HG02610 (cell line): ENCODE measurements around the gene OGFOD1.
A peak's percentile ranks its signal among the peaks of the same experiment; 100 is the strongest.
"Not testable (repeated sequence)": the region's sequence is repeated elsewhere in the genome, so short reads cannot be mapped to it uniquely, and the experiment has no call there.

Experiments
- ATAC-seq: cut with Tn5 transposase; IDR thresholded peaks from one replicate; pipeline ENCODE4 v1.9.1; 2021; ENCODE audit warnings: mild to moderate bottlenecking, moderate library complexity; ENCODE audit not compliant: unreplicated experiment

OGFOD1 gene

DNA sequence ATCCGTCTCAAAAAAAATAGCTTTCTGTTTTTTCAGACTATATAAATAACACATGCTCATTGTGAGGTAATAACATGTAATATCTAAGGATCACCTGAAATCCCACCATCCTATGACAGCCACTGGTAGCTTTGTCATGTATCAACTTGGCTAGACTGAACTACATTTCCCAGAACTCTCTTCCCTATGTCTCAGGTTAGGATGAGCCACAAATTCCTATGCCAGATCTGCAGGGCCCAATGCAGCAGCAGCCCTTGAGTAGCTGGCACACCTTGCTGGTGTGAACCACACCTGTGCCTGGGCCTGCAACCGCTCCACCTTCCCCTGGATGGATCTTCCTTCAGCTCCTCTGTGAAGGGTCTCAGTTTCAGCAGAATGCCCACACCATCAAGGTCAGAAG, 28.1 kb downstream of the OGFOD1 start:
- ATAC-seq, result no peak

DNA sequence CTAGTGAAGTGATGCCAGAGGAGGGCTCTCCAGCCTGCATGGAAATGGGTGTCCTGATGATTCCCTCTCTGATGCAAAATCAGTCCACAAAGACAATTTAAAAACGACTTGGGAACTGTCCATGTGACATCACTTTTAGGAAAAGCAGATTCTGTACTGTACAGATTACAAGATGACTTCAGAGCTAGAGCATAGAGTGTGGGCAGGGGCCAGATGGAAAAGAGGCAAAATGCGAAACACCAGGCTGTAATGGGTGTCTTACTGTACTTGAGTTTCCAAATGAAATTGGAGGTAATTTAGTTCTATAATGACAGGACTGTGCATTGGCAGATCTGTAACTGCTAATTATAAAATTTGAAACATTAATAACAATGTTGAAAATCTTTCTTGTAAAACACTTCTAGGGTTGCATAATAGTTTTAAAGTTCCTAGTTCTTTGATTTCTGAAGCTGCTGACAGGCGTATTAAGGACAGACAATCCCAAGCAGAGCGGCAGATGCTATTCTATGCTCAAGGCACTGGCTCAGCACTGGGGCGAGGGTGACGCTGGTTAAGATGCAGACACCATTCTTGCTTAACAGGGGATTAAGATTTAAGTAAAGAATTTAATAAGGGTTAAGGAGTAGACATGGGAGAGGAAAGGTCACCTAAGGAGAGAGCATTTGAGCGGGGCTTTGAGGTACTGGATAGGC, 29.6 kb downstream of the OGFOD1 start:
- ATAC-seq, result no peak

DNA sequence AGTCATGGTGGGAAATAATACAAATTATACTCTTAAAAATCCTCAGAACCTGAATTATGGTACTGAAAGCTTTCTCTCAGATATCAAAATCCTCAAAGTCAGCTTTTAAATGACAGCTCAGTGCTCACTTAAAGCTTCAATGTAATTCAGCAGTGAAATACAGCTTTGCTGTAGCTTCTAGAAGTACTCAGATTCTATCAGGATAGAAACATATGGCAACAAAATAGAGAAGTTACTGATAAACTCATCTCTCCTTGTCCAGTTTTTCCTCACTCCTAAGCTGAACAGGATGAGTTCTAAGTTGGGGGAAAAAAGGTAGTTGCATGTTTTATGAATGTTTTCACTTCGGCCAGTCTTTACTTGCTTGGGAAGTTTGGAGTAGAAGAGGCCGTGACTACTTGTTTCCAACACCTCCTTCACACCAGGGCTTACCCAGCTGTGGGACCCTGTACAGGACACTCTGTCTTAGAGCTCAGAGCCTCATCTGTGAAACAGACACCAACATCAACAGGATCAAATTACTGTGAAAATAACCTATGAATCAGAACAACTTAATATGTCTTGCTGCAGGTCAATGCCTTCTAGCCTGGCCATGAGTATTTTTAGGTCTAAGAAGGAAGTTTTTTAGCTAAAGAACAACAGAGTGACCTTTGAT, 30.2 kb downstream of the OGFOD1 start:
- ATAC-seq, result no peak

DNA sequence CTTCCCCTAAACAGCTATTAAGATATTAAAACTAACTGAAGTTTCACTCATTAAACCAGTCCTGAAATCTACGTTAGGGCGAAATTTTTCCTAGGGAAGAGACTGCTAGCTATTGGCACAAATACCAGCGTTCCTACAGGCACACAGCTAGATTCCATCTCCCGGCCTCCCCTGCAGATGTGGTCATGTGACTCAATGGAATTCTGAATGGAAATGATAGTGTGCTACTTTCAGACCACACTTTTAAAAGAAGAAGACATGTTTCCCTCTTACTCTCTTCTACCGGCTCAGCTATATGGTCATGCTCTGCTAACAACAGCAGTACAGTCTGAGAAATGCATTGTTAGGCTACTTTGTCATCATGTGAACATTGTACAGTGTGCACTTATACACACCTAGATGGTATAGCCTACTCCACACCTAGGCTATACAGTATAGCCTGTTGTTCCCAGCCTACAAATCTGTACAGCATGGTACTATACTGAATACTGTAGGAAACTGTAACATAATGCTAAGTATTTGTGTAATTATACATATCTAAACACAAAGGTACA, 31.4 kb downstream of the OGFOD1 start:
- no peak for ATAC-seq

DNA sequence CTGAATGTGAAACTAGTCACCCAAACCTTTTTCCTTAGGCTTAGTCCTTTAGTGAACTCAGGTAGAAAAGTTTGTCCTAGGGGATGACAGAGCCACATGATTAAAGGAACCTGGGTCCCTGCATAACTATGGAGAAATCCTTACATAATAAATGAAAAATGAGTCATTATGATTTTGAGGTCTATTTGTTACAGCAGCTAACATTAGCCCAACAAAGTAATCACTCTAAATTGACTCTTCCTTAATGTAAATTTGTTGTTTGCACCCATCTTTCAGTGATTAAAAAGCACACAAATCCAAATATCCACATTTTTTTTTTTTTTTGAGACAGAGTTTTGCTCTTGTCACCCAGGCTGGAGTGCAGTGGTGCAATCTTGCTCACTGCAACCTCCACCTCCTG, 32.0 kb downstream of the OGFOD1 start:
- no peak for ATAC-seq

DNA sequence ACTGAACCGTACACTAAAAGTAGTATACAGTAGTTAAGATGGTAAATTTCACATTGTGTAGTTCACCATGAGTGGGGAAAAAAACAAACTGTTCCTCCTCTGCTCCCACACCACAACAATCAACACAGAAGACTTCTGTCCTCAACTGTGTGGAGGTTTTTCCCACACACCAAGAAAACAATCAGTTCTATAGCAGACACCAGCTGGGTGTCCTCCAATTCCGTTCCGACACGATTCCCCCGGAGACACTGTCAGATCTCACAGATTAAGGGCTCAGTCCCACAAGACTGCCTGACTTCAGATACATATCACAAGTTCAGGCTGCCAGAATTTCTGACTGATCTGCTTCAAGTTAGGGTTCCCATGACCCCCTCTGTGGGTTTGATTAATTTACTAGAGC, 36.7 kb downstream of the OGFOD1 start:
- ATAC-seq, result no peak

DNA sequence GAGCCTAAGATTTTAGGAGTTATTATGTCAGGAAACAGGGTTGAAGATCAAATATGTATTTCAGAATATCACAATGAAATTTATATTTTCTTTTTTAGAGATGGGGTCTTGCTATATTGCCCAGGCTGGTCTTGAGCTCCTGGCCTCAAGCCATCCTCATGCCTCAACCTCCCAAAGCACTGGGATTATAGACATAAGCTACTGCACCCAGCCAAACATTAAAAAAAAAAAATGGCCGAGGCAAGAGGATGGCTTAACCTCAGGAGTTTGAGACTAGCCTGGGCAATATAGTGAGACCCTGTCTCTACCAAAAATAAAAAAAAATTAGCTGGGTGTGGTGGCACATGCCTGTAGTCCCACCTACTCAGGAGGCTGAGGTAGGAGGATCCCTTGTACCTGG, 37.5 kb downstream of the OGFOD1 start:
- ATAC-seq, result not testable (repeated sequence)

DNA sequence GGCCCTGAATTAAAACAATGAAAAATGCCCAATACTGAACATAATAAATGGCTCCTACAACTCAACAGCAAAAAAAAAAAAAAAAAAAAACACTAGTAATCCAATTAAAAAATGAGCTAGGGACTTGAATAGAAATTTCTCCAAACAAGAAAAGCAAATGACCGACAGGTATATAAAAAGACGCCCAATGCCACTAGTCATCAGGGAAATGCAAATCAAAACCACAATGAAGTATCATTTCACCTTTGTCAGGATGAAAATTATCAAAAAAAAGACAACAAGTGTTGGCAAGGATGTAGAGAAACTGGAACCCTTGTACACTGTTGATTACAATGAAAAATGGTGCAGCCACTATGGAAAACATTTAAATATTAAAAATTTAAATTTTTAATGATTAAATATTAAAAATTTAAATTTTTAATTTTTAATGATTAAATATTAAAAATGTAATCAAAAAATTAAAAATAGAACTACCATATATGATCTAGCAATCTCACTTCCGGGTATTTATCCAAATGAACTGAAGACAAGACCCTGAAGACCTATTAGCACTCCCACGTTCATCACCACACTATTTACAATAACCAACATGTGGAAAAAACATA, 40.4 kb downstream of the OGFOD1 start:
- ATAC-seq, result no peak

DNA sequence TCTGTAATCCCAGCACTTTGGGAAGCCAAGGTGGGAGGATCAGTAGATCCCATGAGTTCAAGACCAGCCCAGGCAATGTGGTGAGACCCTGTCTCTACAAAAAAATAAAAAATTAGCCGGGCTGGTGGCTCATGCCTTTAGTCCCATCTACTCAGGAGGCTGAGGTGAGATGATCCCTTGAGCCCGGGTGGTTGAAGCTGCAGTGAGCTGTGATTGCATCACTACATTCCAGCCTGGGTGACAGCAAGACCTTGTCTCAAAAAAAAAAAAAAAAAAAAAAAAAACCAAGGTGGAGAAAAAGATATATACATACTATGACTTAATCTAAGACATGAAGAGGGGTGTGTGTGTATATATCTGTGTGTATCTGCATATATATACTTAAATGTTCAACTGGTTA, 41.8 kb downstream of the OGFOD1 start:
- ATAC-seq, result no peak

DNA sequence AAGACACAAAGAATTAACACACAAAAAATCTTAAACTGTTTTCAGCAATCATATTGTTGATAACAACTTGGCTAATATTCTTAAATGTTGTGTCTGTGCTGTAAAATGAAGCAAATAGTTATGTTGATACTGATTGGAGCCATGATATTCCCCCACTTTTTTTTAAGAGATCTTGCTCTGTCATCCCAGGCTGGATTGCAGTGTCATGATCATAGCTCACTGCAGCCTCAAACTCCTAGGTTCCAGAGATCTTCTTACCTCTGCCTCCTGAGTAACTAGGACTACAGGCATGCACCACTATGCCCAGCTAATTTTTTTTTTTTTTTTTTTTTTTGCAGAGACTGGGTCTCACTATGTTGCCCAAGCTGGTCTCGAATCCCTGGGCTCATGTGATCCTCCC, 42.5 kb downstream of the OGFOD1 start:
- ATAC-seq, result no peak

DNA sequence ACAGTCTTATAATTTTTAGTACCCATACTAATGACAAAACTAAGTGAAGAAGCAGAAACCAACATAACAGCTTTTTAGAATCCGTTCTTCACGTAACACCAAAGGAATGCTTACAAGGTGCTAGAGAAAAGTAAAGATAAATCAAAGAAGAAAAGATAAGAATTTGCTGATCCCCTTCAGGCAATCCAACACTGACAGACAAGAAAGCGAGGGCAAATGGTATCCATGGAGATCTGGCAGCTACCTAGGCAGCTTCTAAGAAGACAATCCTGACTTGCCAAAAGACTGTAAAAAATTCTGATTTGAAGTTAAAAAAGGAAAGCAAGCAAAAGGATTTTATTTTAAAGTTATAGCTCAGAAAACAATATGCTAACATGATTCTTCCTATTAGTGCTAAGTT, 53.8 kb downstream of the OGFOD1 start:
- ATAC-seq, result no peak

DNA sequence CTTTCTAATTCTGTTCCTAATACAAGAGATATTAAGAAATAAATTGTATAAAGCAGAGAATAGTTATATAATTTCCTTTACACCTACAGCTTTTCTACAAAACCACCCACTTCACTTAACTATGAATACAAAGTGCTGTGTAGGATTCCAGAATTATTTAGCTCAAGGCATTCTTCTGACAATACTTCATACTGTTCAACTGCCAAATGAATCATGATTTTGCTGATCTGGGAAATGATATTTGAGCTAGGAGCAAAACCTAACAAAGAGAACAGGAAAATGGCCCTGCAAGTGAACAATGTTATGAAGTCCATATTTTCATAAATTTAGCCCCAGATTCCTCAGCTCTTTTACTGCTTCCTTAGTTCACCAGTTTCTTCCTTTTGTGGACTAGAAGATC, 55.6 kb downstream of the OGFOD1 start:
- ATAC-seq, result no peak

DNA sequence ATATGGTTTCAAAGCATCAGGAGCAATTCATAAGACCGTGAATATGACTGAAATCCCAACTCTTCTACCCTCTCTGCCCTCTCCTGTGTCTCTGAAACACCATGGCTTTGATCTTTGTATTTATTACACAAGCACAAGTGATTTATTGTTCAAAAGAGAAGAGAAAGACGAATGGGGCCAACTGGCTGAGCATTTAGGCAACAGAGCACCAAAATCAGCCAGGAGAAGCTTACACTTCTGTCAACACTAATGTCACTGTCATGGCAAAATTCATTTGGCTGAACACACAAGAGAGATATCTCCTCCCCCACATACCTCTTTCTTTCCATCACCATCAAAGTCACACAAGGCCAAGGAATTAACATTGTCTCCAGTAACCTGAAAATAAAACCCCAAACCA, 59.2 kb downstream of the OGFOD1 start:
- no peak for ATAC-seq

DNA sequence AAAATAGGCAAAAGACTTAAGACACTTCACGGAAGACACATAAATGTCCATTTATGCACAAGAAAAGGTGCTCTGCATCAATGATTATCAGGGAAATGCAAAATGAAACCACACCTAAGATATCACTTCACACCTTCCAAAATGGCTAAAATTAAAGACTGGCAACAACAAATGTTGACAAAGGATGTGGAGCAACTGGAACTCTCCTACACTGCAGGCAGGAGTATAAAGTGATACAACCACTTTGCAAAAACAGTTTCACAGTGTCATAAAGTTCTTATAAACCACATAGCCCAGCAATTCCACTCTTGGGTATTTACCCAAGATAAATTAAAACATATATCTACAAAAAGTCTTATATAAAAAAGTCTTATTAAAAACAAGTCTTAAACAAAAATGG, 60.7 kb downstream of the OGFOD1 start:
- no peak for ATAC-seq

DNA sequence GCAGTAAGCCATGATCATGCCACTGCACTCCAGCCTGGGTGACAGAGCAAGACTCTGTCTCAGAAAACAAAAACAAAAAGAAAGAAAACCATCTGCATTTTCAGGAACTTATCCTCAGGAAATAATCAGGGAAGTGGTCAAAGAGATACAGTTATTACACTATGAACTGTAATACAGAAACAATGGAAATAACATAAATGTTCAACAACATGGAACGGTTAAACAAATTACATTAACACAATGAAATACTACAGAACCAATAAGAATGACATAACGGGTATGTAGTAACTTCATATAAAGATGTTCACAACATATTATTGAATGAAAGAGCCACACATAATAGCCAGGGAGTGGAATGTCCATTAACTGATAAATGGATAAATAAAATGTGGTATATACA, 61.7 kb downstream of the OGFOD1 start:
- no peak for ATAC-seq

DNA sequence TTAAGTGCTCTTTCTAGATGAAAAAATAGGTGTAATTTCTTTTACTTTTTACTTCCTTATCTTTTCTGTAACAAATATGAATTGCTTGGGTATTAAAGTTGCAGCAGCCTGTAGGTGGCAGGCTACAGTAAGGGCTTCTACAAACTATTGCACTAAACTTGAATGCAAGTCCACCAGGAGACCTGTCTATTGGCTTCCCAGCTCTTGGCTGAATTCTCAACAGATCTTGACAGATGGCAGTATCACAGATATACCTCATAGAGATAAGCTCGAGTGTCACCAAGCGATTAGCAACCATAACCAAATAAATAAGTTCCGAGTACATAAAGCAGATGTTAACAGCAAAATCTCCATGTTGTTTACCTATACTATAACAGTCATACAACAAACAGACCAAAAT, 62.6 kb downstream of the OGFOD1 start:
- no peak for ATAC-seq

DNA sequence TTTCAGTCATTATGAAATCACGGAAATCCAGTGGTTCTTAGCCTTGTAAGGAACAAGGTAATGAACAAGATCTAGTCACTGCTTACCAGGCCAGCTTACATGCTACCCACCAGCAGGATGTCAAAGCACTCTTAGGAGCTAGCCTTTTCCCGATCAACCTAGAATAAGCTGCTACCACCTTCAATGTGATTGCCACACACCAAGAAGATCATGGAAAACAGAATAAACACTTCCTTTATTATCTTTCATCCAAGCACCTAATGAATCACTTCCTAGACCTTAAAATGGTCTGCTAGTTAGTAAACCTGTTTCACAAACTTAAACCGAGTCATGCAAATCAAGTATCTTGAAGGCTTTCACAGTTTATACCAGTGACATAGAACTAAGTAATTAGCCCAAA, 63.5 kb downstream of the OGFOD1 start:
- no peak for ATAC-seq

DNA sequence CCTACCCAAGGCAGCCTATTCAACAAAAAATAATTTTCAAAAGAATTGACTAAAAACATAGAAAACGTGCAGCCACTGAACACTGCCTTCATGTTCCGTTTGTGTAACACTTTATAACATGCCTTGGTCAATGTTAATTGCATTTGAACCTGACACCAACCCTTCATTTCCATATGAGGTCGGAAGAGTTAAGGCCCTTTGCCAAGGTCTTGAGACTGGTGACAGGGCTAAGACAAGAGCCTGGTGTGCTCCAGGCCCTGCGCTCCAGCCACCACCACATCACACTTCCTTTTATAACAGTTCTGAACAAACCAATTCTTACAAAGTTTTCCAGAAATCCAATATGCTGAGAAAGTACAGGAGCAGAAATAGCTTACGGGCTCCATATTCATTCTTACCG, 64.3 kb downstream of the OGFOD1 start:
- ATAC-seq, result no peak

DNA sequence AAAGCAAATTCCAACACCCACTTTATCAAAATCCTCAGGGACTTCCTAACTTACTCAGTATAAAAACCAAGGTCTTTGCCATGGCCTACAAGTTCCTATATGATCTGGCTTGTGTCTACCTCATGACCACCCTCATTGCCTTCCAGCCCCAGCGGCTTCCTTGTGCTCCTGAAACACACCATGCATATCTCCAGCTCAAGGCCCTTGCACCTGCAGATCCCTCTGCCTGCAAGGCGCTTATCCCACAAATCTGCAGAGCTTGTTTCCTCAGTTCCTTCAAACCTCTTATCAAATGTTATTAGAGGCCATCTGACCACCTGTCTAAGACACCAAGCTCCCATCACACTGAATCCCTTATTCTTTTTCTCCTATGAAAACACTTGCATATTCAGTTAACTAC, 65.9 kb downstream of the OGFOD1 start:
- ATAC-seq, result no peak

DNA sequence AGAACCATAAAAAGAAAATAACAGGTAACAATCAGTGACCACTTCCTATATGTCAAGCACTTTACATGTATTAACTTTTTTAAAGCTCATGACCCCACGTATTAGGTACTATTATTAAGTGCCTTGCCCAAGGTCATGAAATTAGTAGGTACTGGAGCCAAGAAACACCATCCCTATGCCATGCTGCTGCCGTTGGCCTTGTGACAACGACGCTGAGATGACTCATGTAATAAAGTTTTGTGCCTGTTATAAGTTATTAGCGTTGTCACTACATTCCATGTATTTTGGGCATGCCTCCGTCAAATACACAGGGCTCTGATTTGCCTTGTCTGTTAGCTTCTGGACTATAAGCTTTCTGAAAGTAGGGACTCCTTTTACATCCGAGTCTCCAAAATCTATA, 67.1 kb downstream of the OGFOD1 start:
- no peak for ATAC-seq

DNA sequence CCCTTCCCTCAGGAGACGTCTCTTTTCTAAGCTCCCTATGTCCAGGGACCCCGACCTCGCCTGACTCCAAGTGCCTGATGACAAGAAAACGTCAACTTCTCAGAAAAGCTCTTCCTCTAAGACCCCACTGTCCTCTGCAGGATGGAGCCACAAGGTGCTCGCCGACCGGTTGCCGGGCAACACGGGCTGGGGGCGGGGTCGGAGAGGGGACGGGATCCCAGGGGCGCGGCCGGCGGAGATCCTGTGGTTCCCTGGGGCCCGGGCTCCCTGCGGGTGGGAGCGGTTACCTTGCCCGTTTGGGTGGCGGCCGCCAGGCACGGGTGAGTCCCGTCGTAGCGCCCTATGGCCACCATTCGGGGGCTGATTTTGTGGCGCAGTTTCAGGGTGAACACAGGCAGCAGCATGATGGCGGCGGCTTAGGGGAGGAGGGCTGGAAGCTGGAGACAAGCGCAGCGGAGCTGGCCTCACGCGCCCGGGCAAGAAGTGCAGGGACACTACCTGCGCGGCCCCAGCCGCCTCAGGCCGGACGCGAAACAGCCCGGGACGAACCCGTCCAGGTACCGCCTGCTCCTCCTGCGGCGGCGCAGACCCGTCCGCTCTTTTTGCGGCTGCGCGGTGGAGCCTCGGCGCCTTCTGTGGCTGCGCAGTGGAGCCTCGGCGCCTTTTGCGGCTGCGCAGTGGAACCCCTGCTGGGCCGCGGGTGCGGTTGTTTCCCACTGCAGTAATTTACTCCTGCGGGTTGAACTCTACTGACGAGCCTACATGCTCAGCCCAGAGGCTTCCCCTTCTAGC, 68.3 kb downstream of the OGFOD1 start, which contains the start of gene BBS2:
BBS2 (minus strand) TSS at position 566 of the 792 bp plus-strand sequence; CDS start at position 404, 162 bp downstream.
- peak; percentile 89 for ATAC-seq
